ENCODE measurements around the gene AIPL1.

AIPL1 gene

DNA sequence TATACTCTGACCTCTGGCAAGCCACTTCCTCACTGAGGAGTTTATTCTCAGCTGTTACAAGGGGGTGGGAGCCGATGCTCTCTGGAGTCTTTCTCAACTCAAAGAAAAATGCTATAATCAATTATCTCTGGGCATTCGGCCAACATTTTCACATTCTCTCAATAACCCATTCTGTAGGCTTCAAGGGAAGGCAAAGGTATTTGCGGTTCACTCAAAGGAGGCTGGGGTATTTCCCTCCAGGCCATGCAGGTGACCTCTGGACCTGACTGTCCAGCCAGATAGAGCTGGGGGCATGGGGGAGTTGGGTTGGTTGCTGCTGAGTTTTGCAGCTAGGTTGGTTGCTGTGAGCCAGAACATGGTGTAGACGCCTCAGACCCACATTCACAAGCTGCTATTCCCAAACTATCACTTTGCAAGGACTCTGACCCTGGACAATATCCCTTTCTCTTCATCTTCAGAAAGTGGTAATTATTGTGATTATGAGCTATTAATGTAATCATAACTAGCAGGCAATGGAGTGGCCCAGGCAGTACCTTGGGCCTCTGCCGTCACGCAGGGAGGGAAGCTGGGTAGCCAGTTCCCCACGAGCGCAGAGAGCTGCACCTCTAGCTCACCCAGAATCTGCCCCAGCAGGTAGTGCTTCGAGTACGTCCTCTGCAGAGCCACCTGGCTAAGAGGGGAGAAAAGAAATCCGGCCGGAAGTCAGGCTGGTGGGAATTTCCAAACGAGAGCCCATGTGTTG is 42.1 kb downstream of the AIPL1 start:
- H3F3A ChIP-seq (ENCODE audit: insufficient read depth, low read length), result no peaks in the 10 kb centered on the region
- no peaks in the 10 kb centered on the region for H3K9me2 ChIP-seq (replicated peaks; ENCODE audit: insufficient read depth, low read length)
- H3K4me2 ChIP-seq (ENCODE audit: low read depth, low read length), result no peak overlapping the region
- H3K27ac ChIP-seq (ENCODE audit: low read length), result no peak overlapping the region
- H3K9ac ChIP-seq (ENCODE audit: low read length), result no peak overlapping the region
- H3K9me3 ChIP-seq (replicated peaks; ENCODE audit: insufficient read depth, low read length), result no peaks in the 10 kb centered on the region
- H3K4me1 ChIP-seq (ENCODE audit: low read length), result no peaks in the 10 kb centered on the region
- no peaks in the 10 kb centered on the region for H4K20me1 ChIP-seq (ENCODE audit: insufficient read depth, low read length)
- no peak overlapping the region for H3K4me3 ChIP-seq (ENCODE audit: low read length)
- DNase-seq, result no peak
- TF ChIP-seq, protein P1, sequence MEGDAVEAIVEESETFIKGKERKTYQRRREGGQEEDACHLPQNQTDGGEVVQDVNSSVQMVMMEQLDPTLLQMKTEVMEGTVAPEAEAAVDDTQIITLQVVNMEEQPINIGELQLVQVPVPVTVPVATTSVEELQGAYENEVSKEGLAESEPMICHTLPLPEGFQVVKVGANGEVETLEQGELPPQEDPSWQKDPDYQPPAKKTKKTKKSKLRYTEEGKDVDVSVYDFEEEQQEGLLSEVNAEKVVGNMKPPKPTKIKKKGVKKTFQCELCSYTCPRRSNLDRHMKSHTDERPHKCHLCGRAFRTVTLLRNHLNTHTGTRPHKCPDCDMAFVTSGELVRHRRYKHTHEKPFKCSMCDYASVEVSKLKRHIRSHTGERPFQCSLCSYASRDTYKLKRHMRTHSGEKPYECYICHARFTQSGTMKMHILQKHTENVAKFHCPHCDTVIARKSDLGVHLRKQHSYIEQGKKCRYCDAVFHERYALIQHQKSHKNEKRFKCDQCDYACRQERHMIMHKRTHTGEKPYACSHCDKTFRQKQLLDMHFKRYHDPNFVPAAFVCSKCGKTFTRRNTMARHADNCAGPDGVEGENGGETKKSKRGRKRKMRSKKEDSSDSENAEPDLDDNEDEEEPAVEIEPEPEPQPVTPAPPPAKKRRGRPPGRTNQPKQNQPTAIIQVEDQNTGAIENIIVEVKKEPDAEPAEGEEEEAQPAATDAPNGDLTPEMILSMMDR (IDR thresholded peaks at IDR 0.05; ENCODE audit: low read length), result no peak
- no peak for TF ChIP-seq EZH2phosphoT487 (IDR thresholded peaks at IDR 0.05; ENCODE audit: low read length)
- H2AFZ ChIP-seq (ENCODE audit: low read length), result no peak overlapping the region
- peaks cover 73% of the 10 kb centered on the region for H3K27me3 ChIP-seq (replicated peaks; ENCODE audit: insufficient read depth, low read length)
- H3K79me2 ChIP-seq (ENCODE audit: low read length), result no peaks in the 10 kb centered on the region
- H3K36me3 ChIP-seq (replicated peaks; ENCODE audit: insufficient read depth, low read length), result no peaks in the 10 kb centered on the region

DNA sequence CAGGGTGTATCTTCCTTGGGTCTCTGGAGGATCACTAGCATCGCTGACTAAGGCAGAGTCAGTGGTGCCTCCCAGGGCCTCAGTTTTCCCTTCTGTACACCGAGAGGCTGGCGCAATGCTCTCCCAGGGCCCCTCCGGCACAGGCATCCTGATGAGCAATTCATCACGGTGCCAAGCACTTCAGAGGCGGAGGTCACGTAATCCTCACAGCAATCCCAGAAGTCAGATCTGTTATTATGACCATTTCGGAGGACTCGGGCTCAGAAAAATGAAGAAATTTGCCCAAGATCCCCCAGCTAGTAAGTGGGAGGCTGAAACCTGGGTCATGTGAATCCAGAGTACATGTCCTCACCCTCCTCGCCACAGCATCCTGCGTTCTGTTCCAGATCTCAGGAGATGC is 46.5 kb downstream of the AIPL1 start:
- H3K27me3 ChIP-seq (replicated peaks; ENCODE audit: insufficient read depth, low read length), result peaks cover 52% of the 10 kb centered on the region
- H3K4me3 ChIP-seq (ENCODE audit: low read length), result no peak overlapping the region
- no peaks in the 10 kb centered on the region for H4K20me1 ChIP-seq (ENCODE audit: insufficient read depth, low read length)
- H3K4me2 ChIP-seq (ENCODE audit: low read depth, low read length), result no peak overlapping the region
- no peaks in the 10 kb centered on the region for H3K36me3 ChIP-seq (replicated peaks; ENCODE audit: insufficient read depth, low read length)
- H3F3A ChIP-seq (ENCODE audit: insufficient read depth, low read length), result no peaks in the 10 kb centered on the region
- no peak overlapping the region for H3K9ac ChIP-seq (ENCODE audit: low read length)
- no peak for DNase-seq
- no peak overlapping the region for H2AFZ ChIP-seq (ENCODE audit: low read length)
- H3K9me3 ChIP-seq (replicated peaks; ENCODE audit: insufficient read depth, low read length), result no peaks in the 10 kb centered on the region
- H3K79me2 ChIP-seq (ENCODE audit: low read length), result no peaks in the 10 kb centered on the region
- TF ChIP-seq, protein P1 (IDR thresholded peaks at IDR 0.05; ENCODE audit: low read length), result no peak
- TF ChIP-seq EZH2phosphoT487 (IDR thresholded peaks at IDR 0.05; ENCODE audit: low read length), result no peak
- TF ChIP-seq EZH2 (optimal IDR thresholded peaks at IDR 0.05; ENCODE audit: low read depth, low read length), result no peak
- H3K9me2 ChIP-seq (replicated peaks; ENCODE audit: insufficient read depth, low read length), result no peaks in the 10 kb centered on the region
- H3K4me1 ChIP-seq (ENCODE audit: low read length), result no peaks in the 10 kb centered on the region
- H3K27ac ChIP-seq (ENCODE audit: low read length), result no peak overlapping the region

DNA sequence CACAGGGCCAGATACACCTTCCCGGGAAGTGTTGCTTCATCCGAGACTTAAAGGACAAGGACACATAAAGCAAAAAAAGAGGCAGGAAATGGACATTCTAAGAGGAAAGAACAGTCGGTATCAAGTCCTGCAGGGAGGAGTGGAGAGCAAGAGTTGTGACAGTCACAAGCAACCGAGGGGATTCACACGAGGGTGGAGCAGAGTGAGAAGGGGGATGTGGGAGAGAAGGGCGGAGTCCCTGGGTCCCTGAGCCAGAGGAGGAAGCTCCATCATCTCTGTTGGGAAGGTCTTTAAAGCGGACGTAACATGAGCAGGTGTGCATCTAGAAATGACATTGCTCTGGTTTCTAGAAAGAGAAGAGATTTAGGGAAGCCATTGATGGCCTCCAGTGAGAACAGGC is 47.1 kb downstream of the AIPL1 start:
- no peak overlapping the region for H3K27ac ChIP-seq (ENCODE audit: low read length)
- peaks cover 47% of the 10 kb centered on the region for H3K27me3 ChIP-seq (replicated peaks; ENCODE audit: insufficient read depth, low read length)
- no peak overlapping the region for H3K4me2 ChIP-seq (ENCODE audit: low read depth, low read length)
- TF ChIP-seq, protein P1 (IDR thresholded peaks at IDR 0.05; ENCODE audit: low read length), result no peak
- no peak for TF ChIP-seq EZH2 (optimal IDR thresholded peaks at IDR 0.05; ENCODE audit: low read depth, low read length)
- TF ChIP-seq EZH2phosphoT487 (IDR thresholded peaks at IDR 0.05; ENCODE audit: low read length), result no peak
- H3K9me3 ChIP-seq (replicated peaks; ENCODE audit: insufficient read depth, low read length), result no peaks in the 10 kb centered on the region
- no peak overlapping the region for H2AFZ ChIP-seq (ENCODE audit: low read length)
- H3K79me2 ChIP-seq (ENCODE audit: low read length), result no peaks in the 10 kb centered on the region
- H3K9me2 ChIP-seq (replicated peaks; ENCODE audit: insufficient read depth, low read length), result no peaks in the 10 kb centered on the region
- H3F3A ChIP-seq (ENCODE audit: insufficient read depth, low read length), result no peaks in the 10 kb centered on the region
- no peaks in the 10 kb centered on the region for H3K4me1 ChIP-seq (ENCODE audit: low read length)
- no peak overlapping the region for H3K9ac ChIP-seq (ENCODE audit: low read length)
- no peak for DNase-seq
- H3K4me3 ChIP-seq (ENCODE audit: low read length), result no peak overlapping the region
- H4K20me1 ChIP-seq (ENCODE audit: insufficient read depth, low read length), result no peaks in the 10 kb centered on the region
- H3K36me3 ChIP-seq (replicated peaks; ENCODE audit: insufficient read depth, low read length), result no peaks in the 10 kb centered on the region
